Measurements from ENCODE around the gene KCTD15.

The KCTD15 gene

DNA sequence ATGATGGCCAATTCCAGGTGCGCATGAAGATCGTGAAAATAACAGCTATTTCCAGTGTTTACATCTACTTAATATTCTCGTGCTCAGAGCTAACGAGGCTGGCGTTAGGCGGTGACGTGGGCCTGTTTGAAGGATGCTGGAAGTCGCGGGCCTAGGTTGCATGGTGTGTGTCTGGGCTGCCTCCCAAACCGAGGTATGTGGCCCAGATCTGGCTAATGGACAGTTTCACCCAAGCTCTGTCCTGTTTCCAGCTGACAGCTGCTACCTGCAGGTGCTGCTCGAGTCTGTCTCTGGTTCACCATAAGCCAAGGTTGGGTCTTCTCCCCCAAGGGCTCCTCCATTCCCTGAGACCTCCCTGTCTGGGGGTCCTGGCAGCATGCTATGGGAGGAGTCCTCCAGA, 40.5 kb upstream of the KCTD15 start:
- DNase-seq (ENCODE audit: low read depth), result no peak
- in situ Hi-C loops (cut with HindIII; ENCODE audit: low sequenced_read_pairs), result no loop called here
- TF ChIP-seq, protein P1, sequence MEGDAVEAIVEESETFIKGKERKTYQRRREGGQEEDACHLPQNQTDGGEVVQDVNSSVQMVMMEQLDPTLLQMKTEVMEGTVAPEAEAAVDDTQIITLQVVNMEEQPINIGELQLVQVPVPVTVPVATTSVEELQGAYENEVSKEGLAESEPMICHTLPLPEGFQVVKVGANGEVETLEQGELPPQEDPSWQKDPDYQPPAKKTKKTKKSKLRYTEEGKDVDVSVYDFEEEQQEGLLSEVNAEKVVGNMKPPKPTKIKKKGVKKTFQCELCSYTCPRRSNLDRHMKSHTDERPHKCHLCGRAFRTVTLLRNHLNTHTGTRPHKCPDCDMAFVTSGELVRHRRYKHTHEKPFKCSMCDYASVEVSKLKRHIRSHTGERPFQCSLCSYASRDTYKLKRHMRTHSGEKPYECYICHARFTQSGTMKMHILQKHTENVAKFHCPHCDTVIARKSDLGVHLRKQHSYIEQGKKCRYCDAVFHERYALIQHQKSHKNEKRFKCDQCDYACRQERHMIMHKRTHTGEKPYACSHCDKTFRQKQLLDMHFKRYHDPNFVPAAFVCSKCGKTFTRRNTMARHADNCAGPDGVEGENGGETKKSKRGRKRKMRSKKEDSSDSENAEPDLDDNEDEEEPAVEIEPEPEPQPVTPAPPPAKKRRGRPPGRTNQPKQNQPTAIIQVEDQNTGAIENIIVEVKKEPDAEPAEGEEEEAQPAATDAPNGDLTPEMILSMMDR (IDR thresholded peaks at IDR 0.05; ENCODE audit: low read depth, low read length, missing control alignments), result no peak
- H3K4me3 ChIP-seq (ENCODE audit: low read depth, low read length), result no peak overlapping the region

- TF ChIP-seq, protein P1 (IDR thresholded peaks at IDR 0.05; ENCODE audit: low read depth, low read length, missing control alignments), result no peak
- in situ Hi-C loops (cut with HindIII; ENCODE audit: low sequenced_read_pairs), result no loop called here
- no peak for DNase-seq (ENCODE audit: low read depth)
- no peak overlapping the region for H3K4me3 ChIP-seq (ENCODE audit: low read depth, low read length)
Observed at GRCh38 chr19:33758541-33759013, 38.1 kb upstream of the KCTD15 start.

DNA sequence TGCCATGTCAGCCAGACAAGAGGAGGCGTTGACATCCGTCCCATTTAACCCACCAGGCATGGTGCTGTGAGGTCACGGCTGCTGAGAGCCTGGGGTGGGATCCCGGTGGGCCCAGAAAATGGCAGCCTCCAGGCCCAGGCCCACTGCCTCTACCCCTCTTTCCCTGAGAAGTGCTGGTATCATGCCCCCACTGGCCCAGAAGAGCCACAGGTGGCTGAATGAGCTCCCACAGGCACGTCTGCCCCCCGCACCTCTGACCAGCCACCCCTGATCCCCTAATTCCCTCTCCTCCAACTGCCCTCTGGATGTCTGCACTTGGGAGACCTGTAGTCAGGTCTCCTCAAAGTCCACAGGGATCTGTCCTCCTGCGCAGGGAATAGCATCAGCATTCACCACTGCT, 37.3 kb upstream of the KCTD15 start:
- TF ChIP-seq, protein P1 (IDR thresholded peaks at IDR 0.05; ENCODE audit: low read depth, low read length, missing control alignments), result no peak
- in situ Hi-C loops (cut with HindIII; ENCODE audit: low sequenced_read_pairs), result no loop called here
- no peak overlapping the region for H3K4me3 ChIP-seq (ENCODE audit: low read depth, low read length)
- DNase-seq (ENCODE audit: low read depth), result no peak

GRCh38 chr19:33763633-33764371, 32.9 kb upstream of the KCTD15 start:
- TF ChIP-seq, protein P1 (IDR thresholded peaks at IDR 0.05; ENCODE audit: low read depth, low read length, missing control alignments), result no peak
- in situ Hi-C loops (cut with HindIII; ENCODE audit: low sequenced_read_pairs), result no loop called here
- no peak for DNase-seq (ENCODE audit: low read depth)
- no peak overlapping the region for H3K4me3 ChIP-seq (ENCODE audit: low read depth, low read length)

- H3K4me3 ChIP-seq (ENCODE audit: low read depth, low read length), result no peak overlapping the region
- DNase-seq (ENCODE audit: low read depth), result no peak
- TF ChIP-seq, protein P1 (IDR thresholded peaks at IDR 0.05; ENCODE audit: low read depth, low read length, missing control alignments), result no peak
- in situ Hi-C loops (cut with HindIII; ENCODE audit: low sequenced_read_pairs), result loop anchor here (5.0 kb wide), 1 partner anchor 349 kb away; no protein-coding TSS in a partner anchor
Observed at GRCh38 chr19:33766623-33767022, 30.0 kb upstream of the KCTD15 start.

DNA sequence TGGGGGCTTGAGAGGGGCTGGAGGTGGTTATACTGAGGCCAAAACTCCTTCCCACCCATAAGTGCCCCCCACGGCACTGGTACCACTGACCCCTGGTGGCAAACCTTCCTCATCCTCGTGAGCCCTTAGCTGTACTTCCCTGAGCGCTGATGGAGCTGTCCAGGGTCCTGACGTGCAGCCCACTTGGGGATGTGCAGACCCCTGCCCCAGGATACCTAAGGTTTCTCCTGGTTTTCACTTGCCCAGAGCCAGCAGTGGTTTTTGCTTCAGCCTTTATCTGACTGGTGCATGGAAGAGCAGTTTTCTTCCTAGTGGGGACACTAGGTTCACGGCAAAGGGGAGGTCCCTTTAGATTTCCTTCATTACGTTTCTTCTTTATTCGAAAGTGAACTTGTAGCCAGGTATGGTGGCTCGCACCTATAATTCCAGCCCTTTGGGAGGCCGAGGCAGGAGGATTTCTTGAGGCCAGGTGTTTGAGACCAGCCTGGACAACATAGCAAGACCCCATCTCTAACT, 28.7 kb upstream of the KCTD15 start:
- in situ Hi-C loops (cut with HindIII; ENCODE audit: low sequenced_read_pairs), result loop anchor here (5.0 kb wide), 1 partner anchor 351 kb away; no protein-coding TSS in a partner anchor
- DNase-seq (ENCODE audit: low read depth), result no peak
- H3K4me3 ChIP-seq (ENCODE audit: low read depth, low read length), result no peak overlapping the region
- TF ChIP-seq, protein P1 (IDR thresholded peaks at IDR 0.05; ENCODE audit: low read depth, low read length, missing control alignments), result peak; percentile 32
